ENCODE results near the gene SLC1A3.

SLC1A3 gene

GRCh38 chr5:36722900-36723299 is 116.5 kb downstream of the SLC1A3 start:
- TF ChIP-seq CTCF (IDR thresholded peaks at IDR 0.05): no peak

- TF ChIP-seq CTCF (IDR thresholded peaks at IDR 0.05): no peak
Observed at GRCh38 chr5:36723912-36724311, 117.5 kb downstream of the SLC1A3 start.

- no peak for TF ChIP-seq CTCF (IDR thresholded peaks at IDR 0.05)
Observed at GRCh38 chr5:36724467-36725332, 118.3 kb downstream of the SLC1A3 start.

GRCh38 chr5:36726317-36726716 is 119.9 kb downstream of the SLC1A3 start:
- TF ChIP-seq CTCF (IDR thresholded peaks at IDR 0.05): no peak

- no peak for TF ChIP-seq CTCF (IDR thresholded peaks at IDR 0.05)
Observed at GRCh38 chr5:36726767-36727166, 120.4 kb downstream of the SLC1A3 start.

- TF ChIP-seq CTCF (IDR thresholded peaks at IDR 0.05): peak; percentile 74
Observed at GRCh38 chr5:36728697-36729543, 122.5 kb downstream of the SLC1A3 start.

DNA sequence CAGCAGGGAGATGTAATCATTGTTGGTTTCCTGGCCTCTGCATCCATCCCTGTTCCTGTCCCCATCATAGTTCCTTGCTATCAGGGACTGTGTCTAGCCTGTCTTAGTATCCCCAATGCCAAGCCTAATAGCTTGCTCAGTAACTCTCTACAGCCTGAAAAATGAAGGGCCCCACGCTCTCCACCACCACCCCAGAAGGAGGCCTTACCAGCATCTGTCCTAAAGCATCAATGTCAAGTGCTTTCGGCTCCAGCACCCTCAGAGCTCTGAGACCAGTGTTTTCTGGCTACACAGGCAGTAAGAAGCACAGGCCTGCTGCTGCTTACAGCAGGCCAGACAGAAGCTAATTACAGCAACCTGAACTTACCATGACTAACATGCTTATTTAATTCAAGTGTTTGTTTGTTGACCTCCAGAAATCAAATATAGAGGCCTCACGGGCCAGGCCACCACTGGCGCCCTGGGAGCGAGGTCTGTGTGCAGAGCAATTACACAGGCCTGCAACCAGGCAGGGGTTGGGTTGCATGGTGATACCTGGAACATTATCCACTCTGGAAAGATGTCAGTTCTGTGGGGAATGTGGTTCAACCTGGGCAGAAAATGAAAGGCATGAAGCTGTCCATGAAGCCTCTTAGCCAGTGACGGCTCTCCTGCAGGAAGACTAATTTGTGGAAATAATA is 124.3 kb downstream of the SLC1A3 start:
- TF ChIP-seq CTCF (IDR thresholded peaks at IDR 0.05): no peak

All from LNCAP (cell line).